OCI-LY7 (cell line): Measurements from ENCODE around the gene SLC19A1. TPM values are rescaled to one million over a fixed set of nuclear protein-coding genes. Genes with fewer than 3 reads are reported as not detected.

Experiments
- BruUV-seq: library from RNA; stranded (reverse); fragments of 400-500 nt; replicated peaks from 2 replicates; lab custom pipeline; 2021; lab: Mats Ljungman, UMichigan
- CTCF ChIA-PET: fragments of 300-600 bp; sonication (Branson Sonifier 250); formaldehyde crosslinking; loops from one replicate; lab custom pipeline; 2022; ENCODE audit warnings: antibody characterized with exemption; ENCODE audit not compliant: unreplicated experiment; lab: Charles Lee
- POLR2A ChIA-PET: fragments of 300-600 bp; sonication (Branson Sonifier 250); formaldehyde crosslinking; loops from one replicate; lab custom pipeline; 2022; ENCODE audit warnings: antibody characterized with exemption; lab: Charles Lee
- DNase-seq: peaks from one replicate; pipeline ENCODE4 v3.0.0-alpha.2; 2015; ENCODE audit warnings: low spot score
- H2AFZ ChIP-seq: fragments of 200-600 bp; sonication (generic), shearing (Covaris generic); 2 replicates; pipeline ENCODE4 v1.6.1; 2014; ENCODE audit warnings: mild to moderate bottlenecking, antibody characterized with exemption, low read length, moderate library complexity
- H3K27ac ChIP-seq: fragments of 200-600 bp; sonication (generic); 2 replicates; pipeline ENCODE4 v1.5.1; 2014; ENCODE audit warnings: mixed run types, low read depth, mild to moderate bottlenecking, moderate library complexity, low read length, inconsistent platforms; ENCODE audit not compliant: poor library complexity, severe bottlenecking
- H3K36me3 ChIP-seq: fragments of 200-600 bp; sonication (generic); 2 replicates; pipeline ENCODE4 v1.6.1; 2014; ENCODE audit warnings: mild to moderate bottlenecking, antibody characterized with exemption, low read length, moderate library complexity, mixed read lengths; ENCODE audit not compliant: insufficient read depth
- H3K4me1 ChIP-seq: fragments of 200-600 bp; sonication (generic); 2 replicates; pipeline ENCODE4 v1.5.1; 2014; ENCODE audit warnings: mild to moderate bottlenecking, low read length; ENCODE audit not compliant: insufficient read depth, poor library complexity, severe bottlenecking
- H3K4me2 ChIP-seq: fragments of 200-600 bp; sonication (generic); 2 replicates; pipeline ENCODE4 v1.6.1; 2014; ENCODE audit warnings: mild to moderate bottlenecking, low read length
- H3K4me3 ChIP-seq: fragments of 200-600 bp; sonication (generic); 2 replicates; pipeline ENCODE4 v1.5.1; 2014; ENCODE audit warnings: mild to moderate bottlenecking, low read depth, low read length; ENCODE audit not compliant: poor library complexity, severe bottlenecking
- H3K79me2 ChIP-seq: fragments of 200-600 bp; sonication (generic); 2 replicates; pipeline ENCODE4 v1.6.1; 2016; ENCODE audit warnings: low read depth, mild to moderate bottlenecking, low read length, moderate library complexity, mixed read lengths; ENCODE audit not compliant: insufficient read depth
- H3K9me2 ChIP-seq: fragments of 200-600 bp; sonication (generic); 2 replicates; pipeline ENCODE4 v1.6.1; 2016; ENCODE audit warnings: mild to moderate bottlenecking, low read length, mixed read lengths; ENCODE audit not compliant: insufficient read depth
- H3K9me3 ChIP-seq: fragments of 200-600 bp; sonication (generic); 2 replicates; pipeline ENCODE4 v1.6.1; 2014; ENCODE audit warnings: mild to moderate bottlenecking, mixed run types, low read length, mixed read lengths
- H4K20me1 ChIP-seq: fragments of 200-600 bp; sonication (generic); 2 replicates; pipeline ENCODE4 v1.6.1; 2014; ENCODE audit warnings: mild to moderate bottlenecking, antibody characterized with exemption, low read length, moderate library complexity, mixed read lengths; ENCODE audit not compliant: insufficient read depth
- CTCF ChIP-seq: fragments of 200-600 bp; sonication (generic); conservative IDR thresholded peaks from 2 replicates; pipeline ENCODE4 v1.5.1; 2014; ENCODE audit warnings: mild to moderate bottlenecking, antibody characterized with exemption, low read length, moderate library complexity, mixed read lengths
- EZH2phosphoT487 ChIP-seq: fragments of 200-600 bp; sonication (generic); IDR thresholded peaks from 2 replicates; pipeline ENCODE4 v1.6.1; 2018; ENCODE audit warnings: low read depth, borderline replicate concordance, mild to moderate bottlenecking, mixed run types, antibody characterized with exemption, low read length, moderate library complexity, mixed read lengths
- intact Hi-C: fragments of 100-400 bp; cut with micrococcal nuclease; formaldehyde crosslinking; loops from one replicate; pipeline ENCODE4 v1.10.0; 2022; ENCODE audit not compliant: unreplicated experiment
- total RNA-seq, 2 experiments: library from RNA; depleted of rRNA in 1 of 2; stranded (reverse); fragments of >200 nt in 1 of 2; shearing (Covaris generic) in 1 of 2; gene quantifications; 2 replicates each; pipeline ENCODE4 v1.2.3, GENCODE V29; 2014 to 2022

Gene SLC19A1
- total RNA-seq, 2 experiments from 2014 or later: 17.9 to 41.2 TPM

GRCh38 chr21:45508607-45509565, 33.4 kb downstream of the SLC19A1 start:
- ChIA-PET CTCF (no interaction called here), POLR2A (no interaction called here)
- BruUV-seq: no TSS peak
- intact Hi-C loops: no loop called here
- Histone ChIP-seq H3K4me3 (no peak overlapping the region), H3K4me1 (no peaks in the 10 kb centered on the region), H3K36me3 (no peaks in the 10 kb centered on the region), H3K9me3 (no peaks in the 10 kb centered on the region), H3K27ac (no peak overlapping the region), H4K20me1 (no peaks in the 10 kb centered on the region), H2AFZ (no peak overlapping the region), H3K79me2 (no peaks in the 10 kb centered on the region), H3K4me2 (no peak overlapping the region), H3K9me2 (no peaks in the 10 kb centered on the region)
- no peak for DNase-seq
- TF ChIP-seq EZH2phosphoT487 (no peak), CTCF (no peak)

GRCh38 chr21:45507888-45508508, 34.2 kb downstream of the SLC19A1 start:
- Histone ChIP-seq H3K9me3 (no peaks in the 10 kb centered on the region), H3K9me2 (no peaks in the 10 kb centered on the region), H3K4me1 (no peaks in the 10 kb centered on the region), H4K20me1 (no peaks in the 10 kb centered on the region), H3K27ac (no peak overlapping the region), H3K4me2 (no peak overlapping the region), H3K36me3 (no peaks in the 10 kb centered on the region), H3K4me3 (no peak overlapping the region), H3K79me2 (no peaks in the 10 kb centered on the region), H2AFZ (no peak overlapping the region)
- intact Hi-C loops: no loop called here
- no peak for DNase-seq
- ChIA-PET CTCF (no interaction called here), POLR2A (no interaction called here)
- no TSS peak for BruUV-seq
- no peak for TF ChIP-seq CTCF
- no peak for TF ChIP-seq EZH2phosphoT487

GRCh38 chr21:45507523-45507875, 34.7 kb downstream of the SLC19A1 start:
- H4K20me1 ChIP-seq: no peaks in the 10 kb centered on the region
- CTCF ChIA-PET: no interaction called here
- no peaks in the 10 kb centered on the region for H3K4me1 ChIP-seq
- H3K27ac ChIP-seq: no peak overlapping the region
- no peak overlapping the region for H2AFZ ChIP-seq
- POLR2A ChIA-PET: no interaction called here
- H3K36me3 ChIP-seq: no peaks in the 10 kb centered on the region
- no peaks in the 10 kb centered on the region for H3K79me2 ChIP-seq
- no peaks in the 10 kb centered on the region for H3K9me2 ChIP-seq
- H3K9me3 ChIP-seq: no peaks in the 10 kb centered on the region
- no peak overlapping the region for H3K4me2 ChIP-seq
- intact Hi-C loops: no loop called here
- H3K4me3 ChIP-seq: no peak overlapping the region
- BruUV-seq: no TSS peak
- TF ChIP-seq EZH2phosphoT487 (no peak), CTCF (no peak)
- no peak for DNase-seq
